ENCODE measurements around the gene THAP3. TPM values are rescaled to one million over a fixed set of nuclear protein-coding genes. Genes with fewer than 3 reads are reported as not detected.

THAP3 gene
- total and polyA plus RNA-seq, 2 of the 8 experiments (the other 6 are each of a cell fraction or from before 2014, with no cell fraction given), result 8.2 to 15.3 TPM

GRCh38 chr1:6596886-6597776 is 27.5 kb upstream of the THAP3 start:
- no peak overlapping the region for H3K4ac ChIP-seq (replicated peaks; ENCODE audit: insufficient read length, low read depth, low read length)
- H4K20me1 ChIP-seq (replicated peaks in 1 of 2; ENCODE audit: control insufficient read depth in 1 of 2, insufficient read depth in 2 of 2, low read length in 2 of 2), result peaks cover 27 to 48% of the 10 kb centered on the region in 2 experiments
- H3K18ac ChIP-seq (ENCODE audit: extremely low read depth, low read length), result no peak overlapping the region
- H3K79me2 ChIP-seq (ENCODE audit: control insufficient read depth in 1 of 2, insufficient read depth in 2 of 2, low read length in 2 of 2), result peaks cover 21 to 53% of the 10 kb centered on the region in 2 experiments; a peak in 3 of 4 replicates
- H3K27me3 ChIP-seq (replicated peaks in 1 of 4; ENCODE audit: control insufficient read depth in 3 of 4, extremely low read depth in 1 of 4, insufficient read depth in 3 of 4, low read length in 3 of 4), result no peaks in the 10 kb centered on the region; a peak in 1 of 7 replicates
- no peak overlapping the region; the same call in 1 of the 2 replicates for H3K27ac ChIP-seq (ENCODE audit: low read depth, low read length)
- CTCF ChIA-PET (ENCODE audit: partially characterized antibody), result interaction anchor here (0.5 to 1.9 kb wide), 8 partner anchors 8 to 73 kb away, joined by 3 to 8 read pairs (median 3); partner anchors contain the start of genes NOL9, TAS1R1 and THAP3
- peaks cover 20% of the 10 kb centered on the region for H3K79me1 ChIP-seq (ENCODE audit: low read depth, low read length)
- H3K4me3 ChIP-seq (ENCODE audit: extremely low read depth in 1 of 4, insufficient read depth in 2 of 4, low read depth in 3 of 4, low read length in 4 of 4), result no peak overlapping the region
- peak overlapping the region; percentile 12; the same call in 1 of the 2 replicates for H2BK5ac ChIP-seq (ENCODE audit: low read depth, low read length)
- H3K56ac ChIP-seq (replicated peaks; ENCODE audit: insufficient read length, low read depth, low read length), result no peak overlapping the region
- peaks cover 10 to 37% (median 37%) of the 10 kb centered on the region in 4 experiments for H3K36me3 ChIP-seq (ENCODE audit: control insufficient read depth in 2 of 4, insufficient read depth in 4 of 4, low read length in 3 of 4)
- H4K8ac ChIP-seq (ENCODE audit: extremely low read depth, insufficient read depth, low read length), result no peak overlapping the region
- no peak overlapping the region for H2AFZ ChIP-seq (ENCODE audit: low read length)
- no peak overlapping the region for H3K14ac ChIP-seq (ENCODE audit: insufficient read length)
- WGBS, 2 experiments (ENCODE audit: extremely low coverage in 1 of 2, insufficient coverage in 1 of 2, insufficient read length in 1 of 2, insufficient replicate concordance in 2 of 2, low coverage in 1 of 2, low lambda C conversion rate in 2 of 2, missing lambda C conversion rate in 1 of 2), result 91% methylated on average over 15 of the region's 15 CpGs; no CpG with 5 or more reads in 1 of the 2 experiments
- H4K5ac ChIP-seq (ENCODE audit: insufficient read length, low read depth, low read length), result no peak overlapping the region
- H2AK5ac ChIP-seq (ENCODE audit: low read depth, low read length), result no peak overlapping the region
- POLR2A ChIA-PET (ENCODE audit: partially characterized antibody), result interaction anchor here (1.6 to 10.8 kb wide), 4 partner anchors 11 to 60 kb away, joined by 4 to 196 read pairs (median 120); partner anchors contain the start of genes THAP3 and ZBTB48
- no peak for FAIRE-seq
- no peak overlapping the region for H2BK120ac ChIP-seq (replicated peaks; ENCODE audit: low read depth, low read length)
- no peak overlapping the region for H3K9ac ChIP-seq (replicated peaks in 1 of 4; ENCODE audit: extremely low read depth in 1 of 4, low read depth in 3 of 4, low read length in 3 of 4)
- peaks cover 0 to 6% (median 5%) of the 10 kb centered on the region in 4 experiments; a peak in 4 of 7 replicates for H3K4me1 ChIP-seq (replicated peaks in 1 of 4; ENCODE audit: control insufficient read depth in 3 of 4, insufficient read depth in 4 of 4, low read length in 3 of 4)
- H4K91ac ChIP-seq (replicated peaks; ENCODE audit: insufficient read length, low read length), result no peak overlapping the region
- H3K9me3 ChIP-seq (ENCODE audit: insufficient read depth in 2 of 2, low read depth in 1 of 2, low read length in 1 of 2), result no peaks in the 10 kb centered on the region
- no peak overlapping the region for H2BK20ac ChIP-seq (ENCODE audit: low read length)
- H2BK15ac ChIP-seq (ENCODE audit: low read length), result no peak overlapping the region
- no peak for DNase-seq (ENCODE audit: low read depth in 1 of 2, low spot score in 2 of 2)
- peaks cover 15% of the 10 kb centered on the region for H3K23me2 ChIP-seq (ENCODE audit: low read depth, low read length)
- no peak overlapping the region for H3K23ac ChIP-seq (ENCODE audit: insufficient read length)
- H3K4me2 ChIP-seq (ENCODE audit: insufficient read depth in 1 of 2, low read depth in 2 of 2, low read length in 2 of 2), result no peak overlapping the region
- no peak overlapping the region for H2BK12ac ChIP-seq (ENCODE audit: low read depth, low read length)
- TF ChIP-seq KDM4A (IDR thresholded peaks at IDR 0.05; ENCODE audit: low read depth, low read length, severe bottlenecking) (no peak), CBX5 (IDR thresholded peaks at IDR 0.05; ENCODE audit: low read depth, low read length) (no peak), E2F6 (IDR thresholded peaks at IDR 0.05) (no peak), BRCA1 (IDR thresholded peaks at IDR 0.05; ENCODE audit: low read depth, low read length) (no peak), GABPA (IDR thresholded peaks at IDR 0.05; ENCODE audit: borderline replicate concordance, insufficient read depth, low read length) (no peak), KDM5A (IDR thresholded peaks at IDR 0.05; ENCODE audit: low read length) (no peak), ATF3 (IDR thresholded peaks at IDR 0.05; ENCODE audit: insufficient read depth, low read depth, low read length) (no peak), CEBPB (IDR thresholded peaks at IDR 0.05; ENCODE audit: low read depth, low read length) (no peak), TBP (IDR thresholded peaks at IDR 0.05; ENCODE audit: low read depth, low read length) (no peak), RXRA (IDR thresholded peaks at IDR 0.05; ENCODE audit: insufficient read depth, low read depth, low read length) (no peak)

Measured in H1 (cell line).